Skeletal muscle cell (primary cell): ENCODE data around the gene UGT2B15.
"Not testable (repeated sequence)": the region's sequence is repeated elsewhere in the genome, so short reads cannot be mapped to it uniquely, and the experiment has no call there.

Experiments
- DNase-seq: peaks from one replicate; pipeline ENCODE4 v3.0.0-alpha.2; 2010; ENCODE audit warnings: low read depth
- H3K4me3 ChIP-seq: 2 replicates; pipeline ENCODE4 v1.5.1; 2011; ENCODE audit warnings: low read depth, mild to moderate bottlenecking, control low read depth, low read length, moderate library complexity

Gene UGT2B15

DNA sequence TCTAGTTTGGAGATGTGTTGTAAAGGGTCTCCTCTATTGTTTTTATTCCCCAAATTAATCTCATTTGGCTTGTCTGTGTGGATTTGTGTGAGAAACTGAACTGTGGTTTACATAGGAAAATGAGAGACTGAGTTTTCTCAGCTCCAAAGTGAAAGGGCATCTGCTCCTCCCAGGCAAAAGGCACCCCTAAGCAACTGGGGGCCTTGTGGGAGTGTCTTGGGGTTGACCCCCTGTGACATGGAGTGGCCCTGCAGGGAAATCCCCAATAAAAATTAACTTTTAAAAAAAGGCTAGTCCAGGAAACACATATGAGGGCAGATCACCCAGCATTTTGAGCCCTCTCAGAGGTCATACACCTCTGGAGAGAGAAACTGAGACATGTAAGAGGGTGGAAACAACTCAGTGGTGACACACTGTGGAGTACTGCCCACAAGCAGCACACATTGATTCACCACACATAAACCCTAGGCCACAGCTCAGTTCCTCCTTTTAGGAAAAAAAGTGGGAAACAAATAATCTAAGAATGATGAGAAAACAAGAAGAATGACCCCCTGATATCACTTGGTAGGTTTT, 13.3 kb downstream of the UGT2B15 start:
- not testable (repeated sequence) for DNase-seq

DNA sequence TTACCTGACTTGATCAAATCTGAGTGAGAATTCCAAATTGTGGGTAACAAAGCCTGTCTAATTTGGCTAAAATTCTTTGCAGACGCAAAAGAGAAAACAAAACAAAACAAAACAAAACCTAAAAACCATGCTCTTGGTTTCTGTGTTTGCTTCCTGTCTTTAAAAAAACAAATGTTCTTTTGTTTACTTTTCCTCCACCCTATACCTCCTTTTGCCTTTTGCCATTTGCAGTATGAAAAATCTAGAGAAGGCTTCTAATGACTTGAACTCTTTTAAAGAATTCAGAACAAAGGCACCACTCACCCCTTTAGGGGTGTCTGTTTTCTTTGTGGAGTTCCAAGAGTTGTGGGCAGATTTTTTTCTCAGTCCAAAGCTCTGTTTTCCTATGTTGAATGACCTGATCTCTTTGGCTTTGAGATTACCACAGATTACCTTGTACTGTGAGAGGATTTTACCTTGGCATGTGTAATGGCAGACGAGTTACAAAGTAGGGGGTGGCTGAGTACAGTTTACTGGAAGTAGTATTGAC, 13.9 kb downstream of the UGT2B15 start:
- DNase-seq, H3K4me3 ChIP-seq: not testable (repeated sequence)

More for the DNA sequence above, 13.3 kb downstream of the UGT2B15 start:
- not testable (repeated sequence) for H3K4me3 ChIP-seq

DNA sequence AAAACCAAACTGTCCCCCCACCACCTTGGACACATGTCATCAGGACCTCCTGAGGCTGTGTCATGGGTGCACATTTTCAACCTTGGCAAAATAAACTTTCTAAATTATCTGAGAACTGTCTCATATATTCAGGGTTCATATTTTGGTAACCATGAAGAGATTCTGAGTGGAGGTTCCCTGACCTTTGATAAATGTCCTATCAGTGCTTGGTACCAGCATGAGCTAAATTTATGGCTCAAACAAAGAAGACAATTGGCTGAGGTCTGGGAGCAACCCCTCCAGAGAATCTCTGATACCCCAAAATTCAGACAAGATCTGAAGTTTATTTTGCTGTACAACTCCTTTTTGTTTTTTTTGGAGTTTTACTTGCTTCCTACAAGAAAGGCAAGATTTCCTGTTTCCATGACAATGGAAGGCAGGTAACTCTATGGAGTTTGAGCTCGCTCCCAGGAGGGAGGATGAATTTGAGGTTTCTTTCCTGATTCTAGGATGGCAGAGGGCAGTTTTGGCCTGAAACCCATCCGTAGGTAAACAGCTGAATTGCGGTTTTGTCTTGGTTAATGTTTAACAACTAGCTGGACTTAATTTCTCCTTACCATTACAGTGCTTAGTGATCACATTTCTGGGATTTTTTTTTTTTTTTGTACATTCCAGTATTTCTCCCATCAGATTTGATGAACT, 14.5 kb downstream of the UGT2B15 start:
- DNase-seq, result no peak
- H3K4me3 ChIP-seq, result no peak overlapping the region

DNA sequence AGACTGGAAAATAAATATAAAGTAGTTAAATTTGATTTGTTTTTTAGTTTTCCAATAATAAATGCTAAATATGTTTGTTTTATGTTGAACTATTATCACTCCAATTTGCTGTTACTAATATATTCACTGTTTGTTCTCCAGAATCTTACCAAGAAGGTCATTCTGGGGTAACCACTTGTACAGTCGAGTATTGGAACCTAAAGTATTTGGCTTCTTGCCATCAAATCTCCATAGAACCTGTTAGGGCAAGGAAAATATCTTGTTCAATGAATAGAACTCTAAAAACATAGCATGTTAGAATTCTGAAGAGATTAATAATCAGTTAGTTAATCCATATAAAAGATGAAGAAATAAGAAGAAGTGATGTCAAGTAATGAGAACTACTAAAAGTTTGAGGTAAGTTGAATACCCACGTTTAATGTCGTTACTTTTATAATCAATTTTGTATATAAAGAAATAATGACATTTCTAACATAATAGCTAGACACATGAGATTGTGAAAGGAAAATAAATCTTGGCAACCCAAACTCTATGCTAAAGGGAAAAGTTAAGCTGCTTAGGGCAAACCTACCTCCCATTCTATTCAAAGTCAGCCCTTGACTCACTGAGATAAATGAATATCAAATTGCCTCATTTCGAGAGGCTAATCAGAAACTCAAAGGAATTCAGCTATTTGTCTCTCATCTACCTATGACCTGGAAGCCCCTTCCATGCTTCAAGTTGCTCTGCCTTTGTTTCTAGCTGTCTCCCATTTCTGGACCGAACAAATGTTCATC, 15.3 kb downstream of the UGT2B15 start:
- H3K4me3 ChIP-seq, result no peak overlapping the region

DNA sequence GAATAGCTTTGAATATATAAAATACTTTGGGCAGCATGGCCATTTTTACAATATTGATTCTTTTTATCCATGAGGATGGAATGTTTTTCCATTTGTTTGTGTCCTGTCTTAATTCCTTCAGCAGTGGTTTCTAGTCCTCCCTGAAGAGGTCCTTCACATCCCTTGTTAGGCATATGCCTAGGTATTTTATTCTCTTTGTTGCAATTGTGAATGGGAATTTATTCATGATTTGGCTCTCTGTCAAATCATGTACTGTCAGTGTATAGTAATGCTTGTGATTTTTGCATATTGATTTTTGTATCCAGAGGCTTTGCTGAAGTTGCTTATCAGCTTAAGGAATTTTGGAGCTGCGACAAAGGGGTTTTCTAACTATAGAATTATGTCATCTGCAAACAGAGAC, 18.5 kb downstream of the UGT2B15 start:
- DNase-seq, result no peak
- H3K4me3 ChIP-seq, result no peak overlapping the region

More for the DNA sequence above, 15.3 kb downstream of the UGT2B15 start:
- no peak for DNase-seq

DNA sequence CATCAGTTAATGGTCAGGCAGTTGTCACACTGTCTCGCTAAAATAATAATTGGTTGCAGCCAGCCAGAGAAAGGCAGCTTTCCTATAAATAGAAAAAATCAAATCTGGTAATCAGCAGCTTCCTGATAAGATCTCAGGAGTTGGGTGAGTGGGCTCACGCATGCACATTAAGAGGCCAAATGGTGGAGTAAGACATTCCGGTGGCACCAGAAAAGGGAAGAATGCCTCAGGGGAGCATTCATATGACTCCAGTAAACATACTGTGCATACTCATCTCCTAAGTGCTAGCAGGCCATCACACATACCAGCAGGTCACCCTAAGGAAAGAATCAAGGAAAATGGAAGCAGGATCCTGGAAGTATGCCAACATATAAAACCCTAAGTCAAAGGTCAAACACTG, 40.1 kb downstream of the UGT2B15 start:
- DNase-seq, result no peak
- H3K4me3 ChIP-seq, result no peak overlapping the region

DNA sequence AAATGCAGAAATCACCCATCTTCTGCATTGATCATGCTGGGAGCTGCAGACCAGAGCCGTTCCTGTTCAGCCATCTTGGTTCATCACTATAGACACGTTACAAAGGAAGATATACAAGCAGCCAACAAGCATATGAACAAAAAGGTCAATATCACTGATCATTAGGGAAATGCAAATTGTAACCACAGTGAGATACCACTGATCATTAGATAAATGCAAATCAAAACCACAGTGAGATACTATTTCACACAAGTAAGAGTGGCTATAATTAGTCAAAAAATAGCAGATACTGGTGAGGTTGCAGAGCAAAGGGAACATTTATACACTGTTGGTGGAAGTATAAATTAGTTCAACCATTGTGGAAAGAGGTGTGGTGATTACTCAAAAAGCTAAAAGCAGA, 47.7 kb downstream of the UGT2B15 start:
- not testable (repeated sequence) for H3K4me3 ChIP-seq, DNase-seq

DNA sequence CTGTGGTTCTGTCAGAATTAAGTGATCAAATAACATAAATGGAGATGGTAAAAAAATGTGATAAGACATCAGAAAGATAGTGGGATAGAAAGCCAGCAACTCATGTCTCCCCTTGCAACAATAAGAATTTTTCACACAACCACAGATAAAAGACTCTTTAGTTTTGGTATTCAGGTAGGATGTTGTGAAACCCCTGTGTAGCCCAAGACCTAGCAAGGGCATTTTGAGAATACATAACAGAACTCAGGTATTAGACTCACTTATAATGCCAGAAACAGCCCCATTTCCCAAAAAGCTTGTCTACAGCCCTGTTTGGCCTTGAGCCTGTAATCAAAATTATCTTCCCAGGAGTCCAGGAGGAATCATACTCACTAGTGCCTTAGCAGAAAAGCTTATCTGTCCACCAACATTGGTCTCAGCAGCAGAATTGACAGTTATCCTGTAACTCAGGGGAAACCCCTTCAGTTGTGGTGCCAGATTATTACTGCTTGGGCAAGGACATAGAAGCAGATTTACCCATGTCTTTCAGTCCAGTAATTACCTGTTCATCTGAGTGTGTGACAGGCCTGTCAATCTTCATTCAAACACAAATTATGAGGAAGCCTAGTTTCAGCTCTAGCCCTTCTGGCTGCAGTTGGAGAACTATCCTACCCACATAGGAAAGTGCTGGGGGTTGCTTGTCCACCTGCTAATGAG, 53.3 kb downstream of the UGT2B15 start:
- no peak overlapping the region for H3K4me3 ChIP-seq
- no peak for DNase-seq

DNA sequence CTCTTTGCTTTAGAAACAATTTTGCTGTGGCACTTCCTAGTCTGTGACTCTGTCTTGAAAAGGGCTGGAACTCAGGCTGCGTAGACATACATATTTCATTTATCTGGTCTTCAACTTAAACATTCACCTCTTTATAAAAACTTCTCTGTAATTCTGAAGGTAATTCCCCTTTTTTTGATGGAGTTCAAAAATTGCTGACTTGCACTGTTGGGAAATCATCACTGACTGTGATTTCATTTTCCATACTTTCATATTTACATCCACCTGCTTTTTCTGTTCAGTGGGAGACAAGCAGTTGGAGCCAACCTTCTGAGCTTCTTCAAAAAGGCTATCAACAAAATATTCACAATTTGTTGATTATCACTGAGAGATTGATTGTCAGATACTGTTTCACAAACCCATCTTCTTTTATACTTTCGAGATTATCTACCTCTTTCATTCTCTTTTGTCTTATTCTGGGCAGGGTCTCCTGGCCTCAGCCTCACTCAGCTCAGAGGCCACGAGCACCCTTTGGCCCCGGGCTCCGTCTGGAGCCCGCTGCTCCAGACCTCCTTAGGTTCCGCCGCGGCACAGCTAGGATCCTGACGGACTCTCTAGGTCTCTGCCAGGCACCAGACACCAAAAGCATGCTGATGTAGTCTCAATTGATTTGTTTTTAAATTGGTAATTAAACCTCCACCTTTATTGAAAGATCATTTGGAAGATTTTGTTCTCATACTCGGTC, 54.6 kb downstream of the UGT2B15 start:
- DNase-seq, result no peak
- no peak overlapping the region for H3K4me3 ChIP-seq

DNA sequence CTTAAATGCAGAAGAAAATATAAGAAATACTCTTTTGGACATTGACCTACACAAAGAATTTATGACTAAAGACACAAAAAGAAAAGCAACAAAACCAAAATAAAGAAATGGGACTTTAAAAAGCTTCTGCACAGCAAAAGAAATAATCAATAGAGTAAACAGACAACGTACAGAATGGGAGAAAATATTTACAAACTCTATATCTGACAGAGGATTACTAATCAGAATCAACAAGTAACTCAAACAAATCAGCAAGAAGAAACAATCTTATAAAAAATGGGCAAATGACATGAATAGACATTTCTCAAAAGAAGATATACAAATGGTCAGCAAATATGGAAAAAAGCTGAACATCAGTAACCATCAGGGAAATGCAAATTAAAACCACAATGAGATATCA, 56.7 kb downstream of the UGT2B15 start:
- DNase-seq, result no peak
- H3K4me3 ChIP-seq, result no peak overlapping the region

DNA sequence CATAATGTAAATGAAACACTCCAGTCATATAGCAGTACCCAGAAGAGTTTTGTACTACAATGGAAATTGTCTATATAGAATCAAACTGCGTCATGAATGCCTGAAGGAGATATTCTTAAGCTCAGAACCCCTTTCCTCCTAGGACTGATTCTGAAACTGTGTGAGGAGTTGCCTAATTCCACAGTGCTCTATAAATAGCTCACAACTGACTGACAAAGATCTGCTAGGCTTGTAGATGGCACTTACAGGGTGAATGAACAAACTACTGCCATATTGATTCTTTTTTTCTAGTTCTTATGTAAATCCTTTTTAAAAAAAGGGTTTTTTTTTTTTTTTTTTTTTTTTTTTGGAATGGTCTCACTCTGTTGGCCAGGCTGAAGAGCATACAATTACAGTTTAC, 64.2 kb downstream of the UGT2B15 start:
- DNase-seq, result no peak
- no peak overlapping the region for H3K4me3 ChIP-seq

DNA sequence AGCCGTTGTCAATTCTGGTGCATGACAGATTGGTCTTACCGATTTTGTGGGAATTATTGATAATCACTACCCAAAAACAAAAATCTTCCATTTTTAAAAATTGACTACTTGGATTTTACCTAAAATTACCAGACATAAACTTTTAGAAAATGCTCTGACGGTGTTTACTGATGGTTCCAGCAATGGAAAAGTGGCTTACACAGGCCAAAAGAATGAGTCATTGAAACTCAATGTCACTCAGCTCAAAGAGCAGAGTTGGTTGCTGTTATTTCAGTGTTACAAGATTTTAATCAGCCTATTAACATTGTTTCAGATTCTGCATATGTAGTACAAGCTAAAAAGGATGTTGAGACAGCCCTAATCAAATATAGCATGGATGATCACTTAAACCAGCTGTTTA, 71.3 kb downstream of the UGT2B15 start:
- DNase-seq, result no peak
- no peak overlapping the region for H3K4me3 ChIP-seq

DNA sequence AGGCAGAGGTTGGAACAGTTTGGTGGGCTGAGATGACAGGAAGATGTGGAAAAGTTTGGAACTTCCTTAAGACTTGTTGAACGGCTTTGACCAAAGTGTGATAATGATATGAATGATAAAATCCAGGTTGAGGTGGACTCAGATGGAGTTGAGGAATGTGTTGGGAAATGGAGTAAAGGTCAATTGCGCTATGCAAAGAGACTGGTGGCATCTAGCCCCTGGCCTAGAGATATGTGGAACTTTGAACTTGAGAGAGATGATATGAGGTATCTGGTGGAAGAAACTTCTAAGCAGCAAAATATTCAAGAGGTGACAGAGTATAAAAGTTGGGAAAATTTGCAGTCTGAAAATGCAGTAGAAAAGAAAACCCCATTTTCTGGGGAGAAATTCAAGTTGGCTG, 73.0 kb downstream of the UGT2B15 start:
- no peak for DNase-seq
- H3K4me3 ChIP-seq, result no peak overlapping the region
